ENCODE measurements around the gene CUL4A.
"Not testable (repeated sequence)": the region's sequence is repeated elsewhere in the genome, so short reads cannot be mapped to it uniquely, and the experiment has no call there.

CUL4A gene

DNA sequence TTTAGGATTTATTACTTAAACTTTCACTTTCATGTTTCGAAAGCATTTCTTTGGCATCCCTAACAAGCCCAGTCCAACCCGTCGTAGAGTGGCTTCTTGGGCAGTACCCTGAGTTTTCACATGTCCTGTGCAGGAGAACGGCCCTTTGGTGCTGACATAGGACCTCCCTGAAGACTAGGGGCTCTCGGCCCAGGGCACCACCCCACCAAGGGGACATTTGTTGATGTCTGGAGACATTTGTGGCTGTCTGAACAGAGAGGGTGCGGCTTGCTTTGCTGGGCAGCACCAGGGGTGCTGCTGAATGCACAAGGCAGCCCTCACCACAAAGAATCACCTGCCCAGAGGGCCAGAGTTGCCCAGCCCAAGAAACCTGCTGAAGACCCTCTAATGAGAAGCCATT lies 30.6 kb downstream of the CUL4A start:
- no peak for DNase-seq (ENCODE audit: low read depth)

DNA sequence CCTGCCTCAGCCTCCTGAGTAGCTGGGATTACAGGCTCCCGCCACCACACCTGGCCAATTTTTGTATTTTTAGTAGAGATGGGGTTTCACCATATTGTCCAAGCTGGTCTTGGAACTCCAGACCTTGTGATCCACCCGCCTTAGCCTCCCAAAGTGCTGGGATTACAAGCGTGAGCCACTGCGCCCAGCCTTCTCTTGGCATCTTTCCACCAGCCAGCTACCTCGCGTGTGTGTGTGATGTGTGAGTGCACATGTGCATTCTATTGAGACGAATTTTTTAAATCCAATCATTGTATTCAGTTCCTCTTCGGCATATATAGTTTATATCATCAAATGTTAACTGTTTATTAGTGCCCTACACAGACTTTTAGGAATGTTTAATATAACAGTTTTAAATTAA lies 32.2 kb downstream of the CUL4A start:
- not testable (repeated sequence) for DNase-seq (ENCODE audit: low read depth)

DNA sequence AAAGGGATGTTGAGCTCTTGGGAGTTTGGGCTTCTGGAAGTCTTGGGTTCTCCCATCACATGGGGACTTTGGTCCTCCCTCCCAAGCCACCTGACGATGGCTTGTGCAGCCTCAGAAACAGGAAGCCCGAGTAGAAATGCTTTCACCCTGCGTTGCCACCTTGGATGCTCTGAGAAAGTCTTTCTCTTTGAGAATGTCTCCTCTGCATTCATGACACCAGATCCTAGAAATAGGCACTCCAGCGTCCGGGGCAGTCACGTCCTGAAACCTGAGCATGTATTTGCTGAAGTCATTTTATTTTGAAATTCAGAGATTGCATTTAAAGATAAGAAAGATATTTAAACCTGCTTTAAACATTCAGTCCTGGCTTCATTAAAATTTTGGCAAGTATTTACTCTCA lies 34.4 kb downstream of the CUL4A start:
- DNase-seq (ENCODE audit: low read depth) = no peak

DNA sequence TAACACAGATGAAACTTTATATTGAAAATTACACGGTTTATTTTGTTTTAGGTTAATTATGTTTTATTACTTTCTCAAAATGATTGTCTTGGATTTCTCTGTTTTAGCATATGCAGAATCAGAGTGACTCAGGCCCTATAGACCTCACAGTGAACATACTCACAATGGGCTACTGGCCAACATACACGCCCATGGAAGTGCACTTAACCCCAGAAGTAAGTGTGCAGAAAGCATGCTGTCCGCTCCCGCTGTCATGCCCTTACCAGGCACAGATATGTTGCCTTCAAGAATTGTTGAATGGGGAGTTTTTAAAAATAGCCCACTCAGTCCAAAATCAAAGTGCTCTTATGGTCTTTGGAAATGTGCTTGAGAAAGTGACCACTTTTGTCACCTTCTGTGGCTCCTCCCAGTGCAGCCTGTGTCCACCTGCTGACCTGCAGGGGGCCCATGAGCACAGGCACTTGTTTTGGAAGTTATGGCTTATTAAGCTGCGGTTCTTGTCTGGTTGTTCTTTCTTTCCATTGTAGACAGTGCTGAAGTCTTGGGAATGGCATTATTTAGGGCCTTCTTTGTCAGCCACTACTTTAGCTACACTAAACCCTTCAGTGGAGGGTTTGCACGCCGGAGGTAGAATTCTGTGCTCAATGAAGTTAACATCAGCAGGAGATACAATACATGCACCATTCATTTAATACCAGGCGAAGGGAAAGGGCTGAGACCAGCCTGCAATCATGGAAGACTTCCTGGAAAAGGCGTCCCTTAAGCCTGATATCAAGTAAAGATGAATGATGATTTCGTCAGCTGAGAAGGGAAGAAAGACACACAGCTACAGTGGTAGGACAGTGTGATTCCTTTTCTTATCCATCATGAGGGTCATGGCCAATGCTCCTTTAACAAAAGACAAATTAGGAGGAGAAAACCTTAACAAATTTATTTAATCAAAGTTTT lies 36.7 kb downstream of the CUL4A start:
- no peak for DNase-seq (ENCODE audit: low read depth)

DNA sequence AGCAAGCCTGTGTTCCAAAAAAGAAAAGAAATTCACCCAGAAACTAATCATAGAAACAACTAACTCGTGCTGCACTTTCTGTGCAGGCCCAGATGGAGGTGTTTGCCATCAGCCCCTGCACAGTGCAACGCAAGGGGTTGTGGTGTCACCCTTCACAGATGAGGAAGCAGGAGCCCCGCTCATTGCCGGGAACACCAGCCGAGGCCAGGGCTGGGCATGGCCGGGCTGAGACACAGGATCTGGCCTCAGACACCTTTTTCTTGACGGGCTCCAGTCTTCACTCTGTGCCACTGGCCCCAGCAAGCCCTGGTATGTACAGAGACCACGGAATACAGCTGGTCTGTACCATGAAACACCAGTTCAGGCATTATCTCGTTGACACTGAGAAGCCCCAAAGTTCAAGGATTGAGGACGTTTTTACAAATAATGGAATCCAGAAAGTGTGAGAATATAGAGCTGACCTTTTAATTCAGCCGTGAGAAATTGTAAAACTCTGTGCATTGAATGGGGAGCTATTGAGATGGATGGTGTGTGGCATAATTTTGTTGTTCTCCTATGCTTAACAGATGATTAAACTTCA lies 43.2 kb downstream of the CUL4A start:
- DNase-seq (ENCODE audit: low read depth) = no peak

DNA sequence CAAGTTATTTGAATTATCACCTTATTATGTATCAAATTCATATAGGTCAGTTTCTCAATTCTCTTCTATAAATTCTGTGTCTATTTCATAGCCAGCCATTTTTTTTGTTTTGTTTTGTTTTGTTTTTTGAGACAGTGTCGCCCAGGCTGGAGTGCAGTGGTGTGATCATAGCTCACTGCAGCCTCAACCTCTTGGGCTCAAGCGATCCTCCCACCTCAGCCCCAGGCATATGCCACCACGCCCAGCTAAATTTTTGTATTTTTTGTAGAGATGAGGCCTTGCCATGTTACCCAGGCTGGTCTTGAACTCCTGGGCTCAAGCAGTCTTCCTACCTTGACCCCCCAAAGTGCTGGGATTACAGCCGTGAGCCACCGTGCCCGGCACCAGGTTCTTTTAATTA lies 48.5 kb downstream of the CUL4A start:
- DNase-seq (ENCODE audit: low read depth) = not testable (repeated sequence)

DNA sequence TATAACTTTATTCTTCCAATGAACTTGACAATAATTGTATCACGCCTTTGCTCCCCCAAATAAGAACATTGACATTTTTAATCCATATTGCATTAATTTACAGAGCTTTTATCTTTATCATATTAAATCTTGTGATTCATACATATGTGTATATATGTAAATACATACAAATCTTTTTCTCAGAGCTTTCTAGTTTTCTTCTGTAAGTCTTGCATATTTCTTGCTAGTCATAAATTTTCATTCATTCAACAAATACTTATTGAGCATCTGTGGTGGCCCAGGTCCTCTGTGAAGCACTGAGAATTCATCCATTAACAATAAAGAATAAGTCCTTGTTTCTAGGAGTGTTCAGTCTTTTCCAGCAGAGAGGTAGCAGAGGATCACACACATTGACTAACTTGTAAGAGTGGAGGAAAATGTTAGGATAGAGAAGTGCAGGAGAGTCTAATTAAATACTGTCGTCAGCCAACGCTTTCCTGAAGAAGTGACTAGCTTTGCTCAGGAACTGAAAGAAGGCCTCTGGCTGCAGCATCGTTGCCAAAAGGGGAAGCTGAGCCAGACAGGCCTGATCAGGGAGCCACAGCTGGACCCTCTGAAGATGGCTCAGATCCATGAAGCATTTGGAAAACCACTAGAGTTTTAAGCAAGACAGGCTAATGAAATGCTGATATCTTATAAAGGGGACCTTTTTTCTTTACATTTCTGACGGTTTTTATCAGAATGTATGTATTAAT lies 49.1 kb downstream of the CUL4A start:
- DNase-seq (ENCODE audit: low read depth) = no peak

DNA sequence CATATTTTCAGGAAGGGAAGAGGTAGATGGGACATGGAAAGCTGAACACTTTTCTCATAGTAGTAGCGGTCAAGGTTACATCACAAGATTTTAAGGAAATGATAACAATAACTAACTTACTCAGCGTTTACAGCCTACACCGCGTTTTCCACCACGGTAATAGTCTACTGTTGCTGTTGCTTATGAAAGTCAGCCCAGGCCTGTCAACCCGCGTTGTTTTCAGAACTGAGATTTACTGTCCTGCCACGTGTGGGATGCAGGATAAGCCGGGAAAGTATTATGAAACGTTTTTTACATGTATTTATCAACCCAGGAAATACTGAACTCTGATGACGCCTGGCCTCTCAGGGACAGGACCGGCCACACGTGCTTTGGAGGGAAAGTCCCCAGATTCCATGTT lies 51.6 kb downstream of the CUL4A start:
- DNase-seq (ENCODE audit: low read depth) = no peak

DNA sequence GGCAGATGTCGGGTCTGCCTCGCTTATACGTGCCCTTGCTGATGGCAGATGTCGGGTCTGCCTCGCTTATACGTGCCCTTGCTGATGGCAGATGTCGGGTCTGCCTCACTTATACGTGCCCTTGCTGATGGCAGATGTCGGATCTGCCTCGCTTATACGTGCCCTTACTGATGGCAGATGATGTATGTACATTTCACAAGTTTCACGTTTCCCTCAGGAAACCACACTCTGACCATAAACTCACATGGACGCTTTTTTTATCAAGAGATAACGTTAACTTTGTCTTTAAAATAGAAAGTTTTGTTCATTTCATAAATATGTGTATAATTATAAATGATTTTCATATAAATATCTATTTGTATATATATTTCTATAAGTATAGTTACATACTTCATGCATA lies 53.6 kb downstream of the CUL4A start:
- DNase-seq (ENCODE audit: low read depth) = not testable (repeated sequence)

DNA sequence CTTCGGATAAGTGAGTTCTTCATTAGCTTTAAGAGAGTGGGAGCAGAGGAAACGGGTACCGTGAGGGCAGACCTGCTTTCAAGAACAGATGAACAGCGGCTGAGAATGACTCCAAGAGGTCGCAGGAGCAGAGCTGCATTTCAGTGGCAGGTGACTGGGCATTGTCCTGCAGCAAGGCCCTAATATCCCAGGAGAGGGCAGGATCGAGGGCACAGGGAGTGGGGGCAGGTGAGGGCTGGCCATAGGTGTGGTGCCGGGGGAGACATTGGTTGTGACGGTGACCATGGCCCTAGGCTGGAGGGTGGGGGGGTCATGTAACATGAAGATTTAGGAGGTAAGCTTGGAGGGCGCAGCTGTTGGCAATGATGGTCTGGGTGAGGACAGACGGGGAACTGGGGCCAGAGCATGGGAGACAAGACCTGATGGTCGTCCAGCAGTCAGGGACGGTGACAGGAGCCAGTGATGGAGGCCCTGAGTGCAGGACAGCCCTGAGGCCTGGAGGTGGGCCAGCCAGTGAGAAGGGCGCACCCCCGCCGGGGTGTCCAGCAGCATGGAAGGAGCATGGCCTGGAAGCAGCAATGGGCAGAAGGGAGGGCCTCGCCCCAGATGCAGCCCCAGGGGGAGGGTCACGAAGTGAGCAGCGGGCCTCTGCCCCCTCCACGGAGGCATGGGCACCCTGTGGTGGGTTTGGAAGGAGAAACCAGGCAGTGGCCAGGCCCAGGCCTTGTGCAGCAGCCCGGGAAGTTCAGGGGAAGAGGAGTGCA lies 58.4 kb downstream of the CUL4A start:
- no peak for DNase-seq (ENCODE audit: low read depth)

DNA sequence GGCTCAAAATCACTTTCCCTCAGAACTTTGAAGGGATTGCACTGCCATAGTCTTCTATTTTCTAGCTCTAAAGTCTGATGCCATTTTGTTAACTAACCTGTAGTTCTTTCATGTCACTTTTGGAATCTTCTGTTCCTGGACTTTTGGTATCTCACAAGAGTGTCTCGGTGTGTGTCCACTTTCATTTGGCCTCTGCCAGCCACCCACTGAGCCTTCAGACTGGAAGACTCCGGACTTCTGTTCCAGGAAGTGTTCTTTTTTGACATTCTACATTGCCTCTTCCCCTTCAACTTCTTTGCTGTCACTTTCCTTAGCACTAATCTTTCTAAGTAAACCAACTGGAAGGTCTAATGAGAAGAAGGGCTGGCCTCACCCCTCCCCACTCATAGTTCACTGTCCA lies 62.6 kb downstream of the CUL4A start:
- DNase-seq (ENCODE audit: low read depth) = no peak

DNA sequence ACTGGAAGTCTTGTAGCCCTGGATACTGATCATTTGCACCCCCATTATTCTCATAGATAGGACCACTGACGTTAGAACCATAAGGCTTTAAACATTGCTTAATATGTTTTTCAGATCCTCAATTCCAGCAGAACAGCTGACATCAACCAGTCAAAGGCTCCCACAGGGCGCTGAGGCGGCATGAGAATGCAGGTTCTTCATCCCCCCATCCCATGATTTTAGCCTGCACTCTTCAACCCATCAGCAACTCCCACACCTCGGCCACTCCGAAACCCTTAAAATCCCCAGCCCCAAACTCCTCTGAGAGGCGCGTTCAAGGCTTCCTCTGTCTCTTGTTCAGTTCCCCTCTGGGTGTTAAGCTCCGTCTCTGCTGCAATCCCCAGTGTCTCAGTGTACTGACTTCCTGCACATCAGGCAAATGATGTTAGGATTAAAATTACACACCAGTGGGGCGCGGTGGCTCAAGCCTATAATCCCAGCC lies 63.3 kb downstream of the CUL4A start:
- no peak for DNase-seq (ENCODE audit: low read depth)

DNA sequence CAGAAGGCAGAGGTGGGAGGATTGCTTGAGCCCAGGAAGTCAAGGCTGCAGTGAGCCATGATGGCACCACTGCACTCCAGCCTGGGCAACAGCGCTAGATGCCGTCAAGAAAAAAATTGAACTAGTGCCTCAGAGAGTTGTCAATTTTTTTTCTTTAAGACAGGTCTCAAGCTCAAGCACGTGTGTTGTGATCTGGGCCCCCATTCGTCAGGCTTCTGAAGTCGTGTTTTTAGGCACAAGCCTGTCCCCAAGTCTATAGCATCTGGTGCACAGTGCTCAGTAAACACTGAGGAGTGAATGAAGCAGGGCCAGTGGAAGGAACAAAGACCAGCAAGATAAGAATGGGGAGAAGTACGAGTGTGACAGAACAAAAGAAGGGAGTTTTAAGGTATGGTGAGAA lies 63.9 kb downstream of the CUL4A start:
- DNase-seq (ENCODE audit: low read depth) = no peak

DNA sequence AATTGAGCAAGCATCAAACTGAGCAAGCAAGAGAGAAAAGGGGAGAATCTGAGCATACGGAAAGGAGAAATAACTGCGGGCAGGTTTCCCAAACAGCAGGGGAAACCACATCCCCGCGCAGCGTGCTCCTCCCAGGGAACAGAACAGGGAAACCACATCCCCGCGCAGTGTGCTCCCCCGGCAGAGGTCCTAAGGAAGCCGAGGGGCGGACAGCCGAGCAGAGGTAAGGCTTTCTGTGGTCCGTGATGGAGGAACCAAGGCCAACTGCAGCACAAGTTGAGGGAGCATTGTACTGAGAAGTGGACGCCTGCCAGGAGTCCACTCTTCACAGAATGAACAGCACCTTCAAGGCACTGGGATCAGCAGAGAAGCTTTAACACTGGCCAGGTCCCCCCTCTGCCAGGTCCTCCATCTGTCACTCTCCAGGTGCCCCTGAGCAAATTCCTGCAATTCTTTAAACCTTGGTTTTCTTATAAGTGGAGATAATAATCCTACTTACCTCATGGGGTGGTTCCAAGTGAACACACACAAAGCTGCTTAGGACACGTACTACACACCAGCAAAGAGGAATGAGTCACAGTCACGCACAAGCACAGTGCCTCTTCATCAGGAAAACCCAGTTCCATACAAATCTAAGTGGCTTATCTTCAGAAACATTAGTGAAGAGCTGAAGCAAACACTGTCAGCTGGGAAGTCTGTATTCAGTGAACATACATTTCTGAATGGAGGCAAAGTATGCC lies 64.6 kb downstream of the CUL4A start:
- no peak for DNase-seq (ENCODE audit: low read depth)

DNA sequence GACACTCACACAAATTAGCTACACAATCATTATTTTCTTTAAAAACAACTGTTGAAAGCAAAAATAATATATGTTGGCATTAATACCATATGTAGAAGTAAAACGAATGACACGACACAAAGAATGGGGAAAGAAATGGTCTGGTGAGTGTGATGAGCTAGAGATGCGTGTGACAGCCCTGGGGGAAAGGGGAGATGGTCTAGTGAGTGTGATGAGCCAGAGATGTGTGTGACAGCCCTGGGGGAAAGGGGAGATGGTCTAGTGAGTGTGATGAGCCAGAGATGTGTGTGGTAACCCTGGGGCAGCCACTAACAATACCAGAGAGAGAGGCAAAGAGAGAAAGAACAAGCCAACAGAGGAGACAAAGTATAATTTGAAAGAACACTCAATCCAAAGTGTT lies 65.3 kb downstream of the CUL4A start:
- no peak for DNase-seq (ENCODE audit: low read depth)

DNA sequence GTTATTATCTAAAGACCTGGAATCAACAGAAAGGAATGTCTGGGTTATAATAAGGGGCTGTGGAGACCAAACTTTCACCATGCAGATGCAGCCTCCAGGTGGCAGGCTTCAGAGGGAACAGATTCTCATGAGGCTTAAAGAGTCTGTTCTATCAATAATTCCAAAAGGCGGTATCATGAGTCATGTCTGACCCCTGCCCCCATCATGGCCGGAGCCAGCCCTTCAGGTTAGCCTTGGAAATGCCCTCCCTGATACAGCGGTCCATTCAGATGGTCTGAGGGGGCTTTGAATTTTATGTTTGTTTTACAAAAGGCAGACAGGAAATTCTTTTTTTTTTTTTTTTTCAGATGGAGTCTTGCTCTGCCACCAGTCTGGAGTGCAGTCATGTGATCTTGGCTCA lies 66.0 kb downstream of the CUL4A start:
- DNase-seq (ENCODE audit: low read depth) = no peak

DNA sequence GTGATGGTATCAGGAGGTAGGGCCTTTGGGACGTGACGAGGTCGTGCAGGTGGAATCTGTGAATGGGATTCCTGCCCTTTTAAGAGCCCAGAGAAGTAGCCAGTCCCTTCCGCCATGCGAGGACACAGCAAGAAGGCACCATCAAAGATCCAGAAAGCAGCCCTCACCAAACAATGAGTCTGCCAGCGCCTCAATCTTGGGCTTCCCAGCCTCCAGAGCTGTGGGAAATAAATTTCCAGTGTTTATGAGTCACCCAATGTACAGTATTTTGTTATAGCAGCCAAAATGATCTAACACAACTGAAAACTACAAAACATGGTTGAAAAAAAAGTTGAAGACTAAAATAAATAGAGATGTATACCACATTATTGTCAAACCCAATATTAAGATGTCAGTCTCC lies 70.7 kb downstream of the CUL4A start:
- DNase-seq (ENCODE audit: low read depth) = no peak

DNA sequence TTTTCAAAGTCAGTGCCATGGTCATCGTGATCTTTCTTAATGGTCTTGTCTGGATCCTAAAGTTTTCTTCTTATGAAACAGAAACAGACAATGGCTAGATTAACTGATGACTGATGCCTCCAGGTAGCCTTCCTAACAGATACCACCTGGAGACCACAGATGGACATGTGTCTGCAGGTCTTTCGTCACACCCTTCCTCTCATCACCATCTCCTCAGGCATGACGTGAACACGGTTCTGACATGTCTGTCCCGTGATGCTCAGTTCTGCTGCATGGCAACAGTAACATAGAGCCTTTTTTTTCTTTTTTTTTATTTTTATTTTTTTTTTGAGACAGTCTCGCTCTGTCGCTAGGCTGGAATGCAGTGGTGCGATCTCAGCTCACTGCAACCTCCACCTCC lies 74.5 kb downstream of the CUL4A start:
- DNase-seq (ENCODE audit: low read depth) = no peak

DNA sequence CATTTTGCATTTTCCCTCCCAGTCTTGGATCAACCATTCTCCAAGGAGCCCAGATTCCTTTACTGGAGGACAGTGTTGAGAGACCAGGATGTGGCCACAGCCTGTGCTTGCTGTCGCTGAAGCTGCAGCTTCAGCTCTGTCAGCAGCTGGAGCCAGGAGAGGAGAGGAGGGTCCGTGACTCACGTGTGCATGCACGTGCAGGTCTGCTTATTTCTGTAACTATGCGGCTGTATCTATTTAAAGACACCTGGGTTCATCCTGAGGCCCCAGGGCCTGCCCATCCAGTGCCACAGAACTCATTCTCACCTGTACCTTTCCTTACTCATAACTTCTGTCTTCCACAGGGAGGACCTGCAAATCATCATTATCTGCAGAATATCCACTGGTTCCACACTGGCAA lies 79.5 kb downstream of the CUL4A start:
- no peak for DNase-seq (ENCODE audit: low read depth)

DNA sequence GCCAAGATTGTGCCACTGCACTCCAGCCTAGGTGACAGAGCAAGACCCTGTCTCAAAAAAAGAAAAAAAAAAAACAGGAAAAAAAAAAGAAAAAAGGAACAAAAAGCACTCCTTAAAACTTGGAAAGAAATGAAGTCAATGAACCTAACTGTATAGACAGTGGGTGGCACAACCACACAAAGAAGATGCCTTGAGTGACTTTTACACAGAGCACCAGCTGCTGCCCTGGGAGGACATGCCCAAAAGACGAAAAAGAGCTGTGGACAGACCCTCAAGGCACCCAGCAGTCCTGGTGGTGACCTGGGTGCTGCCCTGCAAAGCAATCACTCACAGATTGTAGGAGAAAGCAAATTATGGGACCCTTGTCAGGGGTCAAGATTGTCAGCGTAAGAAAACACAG lies 81.7 kb downstream of the CUL4A start:
- no peak for DNase-seq (ENCODE audit: low read depth)

All from stimulated activated CD8-positive, alpha-beta memory T cell treated with anti-CD3 and anti-CD28 coated beads, Interleukin-7, amount 100 ng/mL, for 24 hours (primary cell).